Mucosa of descending colon (tissue), 3 donors: Measurements from ENCODE around the gene PSMD8. TPM values are rescaled to one million over a fixed set of nuclear protein-coding genes. Genes with fewer than 3 reads are reported as not detected.

Source experiments
- ATAC-seq: fragments of 200-7000 bp; cut with Tn5 transposase; one replicate; pipeline ENCODE4 v1.9.1; 2020; ENCODE audit warnings: mild to moderate bottlenecking, moderate library complexity
- DNase-seq, 3 donors: peaks; one replicate each; pipeline ENCODE4 v3.0.0-alpha.2; 2020
- H3K36me3 ChIP-seq: fragments of 200-600 bp; one replicate; pipeline ENCODE4 v1.8.0; 2021; ENCODE audit warnings: low read depth, mild to moderate bottlenecking
- H3K4me1 ChIP-seq: fragments of 200-600 bp; one replicate; pipeline ENCODE4 v1.8.0; 2021; ENCODE audit warnings: low read depth, mild to moderate bottlenecking
- H3K4me3 ChIP-seq: fragments of 200-600 bp; one replicate; pipeline ENCODE4 v1.8.0; 2021; ENCODE audit warnings: mild to moderate bottlenecking
- H3K9me3 ChIP-seq: fragments of 200-600 bp; one replicate; pipeline ENCODE4 v1.8.0; 2021; ENCODE audit warnings: mild to moderate bottlenecking
- intact Hi-C, 2 donors: fragments of 100-400 bp; cut with DNase I in 1 of 2; cut with micrococcal nuclease in 1 of 2; formaldehyde crosslinking; loops; one replicate each; pipeline versions ENCODE4 v1.11.0 to v1.11.1; 2022; cut with DNase I, micrococcal nuclease
- total RNA-seq, 3 donors: library from RNA; stranded (reverse); fragmentation: NEBNext Ultra II Directional in 2 of 3; extraction: Animal tissue kit (Norgen Biotek cat#: 25700) in 2 of 3; gene quantifications; one replicate each; pipeline versions ENCODE4 v1.2.1 to v1.2.4, GENCODE V29; 2021 to 2023
- TF ChIP-seq, protein P1 (sequence below): fragments of 200-600 bp; IDR thresholded peaks from one replicate; pipeline ENCODE4 v1.8.0; 2022; ENCODE audit warnings: antibody characterized with exemption, mild to moderate bottlenecking
- donor health status: DM: no; HTN: no; CAD: no; lungs with moderate emphysema.
- donor health status: DM: no; HTN: no; CAD: no.
- donor health status: DM: no; HTN: yes; CAD: no.

The PSMD8 gene
- total RNA-seq, 3 donors from 2014 or later: 121 to 144 (median 141) TPM

DNA sequence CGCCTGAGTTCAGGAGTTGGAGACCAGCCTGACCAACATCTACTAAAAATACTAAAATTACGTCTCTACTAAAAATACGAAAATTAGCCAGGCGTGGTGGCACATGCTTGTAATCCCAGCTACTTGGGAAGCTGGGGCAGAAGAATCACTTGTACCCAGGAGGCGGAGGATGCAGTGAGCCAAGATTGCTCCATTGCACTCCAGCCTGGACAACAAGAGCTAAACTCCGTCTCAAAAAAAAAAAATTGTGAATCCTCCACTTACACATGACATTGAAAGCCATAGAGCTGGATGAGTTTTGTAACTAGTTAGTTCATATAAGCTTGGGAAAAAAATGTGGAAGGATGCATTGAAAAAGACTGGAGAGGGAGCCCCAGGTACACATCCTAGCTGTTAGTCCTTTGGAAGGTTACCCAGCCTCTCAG lies 452 bp upstream of the PSMD8 start:
- intact Hi-C loops: no loop called here
- ATAC-seq (no peak), DNase-seq (peak in 1 of 3 donors; percentile 12)
- Histone ChIP-seq H3K9me3 (no peaks in the 10 kb centered on the region), H3K4me1 (peaks cover 13% of the 10 kb centered on the region), H3K36me3 (peaks cover 5% of the 10 kb centered on the region), H3K4me3 (peak overlapping the region; percentile 83)
- TF ChIP-seq, protein P1, sequence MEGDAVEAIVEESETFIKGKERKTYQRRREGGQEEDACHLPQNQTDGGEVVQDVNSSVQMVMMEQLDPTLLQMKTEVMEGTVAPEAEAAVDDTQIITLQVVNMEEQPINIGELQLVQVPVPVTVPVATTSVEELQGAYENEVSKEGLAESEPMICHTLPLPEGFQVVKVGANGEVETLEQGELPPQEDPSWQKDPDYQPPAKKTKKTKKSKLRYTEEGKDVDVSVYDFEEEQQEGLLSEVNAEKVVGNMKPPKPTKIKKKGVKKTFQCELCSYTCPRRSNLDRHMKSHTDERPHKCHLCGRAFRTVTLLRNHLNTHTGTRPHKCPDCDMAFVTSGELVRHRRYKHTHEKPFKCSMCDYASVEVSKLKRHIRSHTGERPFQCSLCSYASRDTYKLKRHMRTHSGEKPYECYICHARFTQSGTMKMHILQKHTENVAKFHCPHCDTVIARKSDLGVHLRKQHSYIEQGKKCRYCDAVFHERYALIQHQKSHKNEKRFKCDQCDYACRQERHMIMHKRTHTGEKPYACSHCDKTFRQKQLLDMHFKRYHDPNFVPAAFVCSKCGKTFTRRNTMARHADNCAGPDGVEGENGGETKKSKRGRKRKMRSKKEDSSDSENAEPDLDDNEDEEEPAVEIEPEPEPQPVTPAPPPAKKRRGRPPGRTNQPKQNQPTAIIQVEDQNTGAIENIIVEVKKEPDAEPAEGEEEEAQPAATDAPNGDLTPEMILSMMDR: no peak

DNA sequence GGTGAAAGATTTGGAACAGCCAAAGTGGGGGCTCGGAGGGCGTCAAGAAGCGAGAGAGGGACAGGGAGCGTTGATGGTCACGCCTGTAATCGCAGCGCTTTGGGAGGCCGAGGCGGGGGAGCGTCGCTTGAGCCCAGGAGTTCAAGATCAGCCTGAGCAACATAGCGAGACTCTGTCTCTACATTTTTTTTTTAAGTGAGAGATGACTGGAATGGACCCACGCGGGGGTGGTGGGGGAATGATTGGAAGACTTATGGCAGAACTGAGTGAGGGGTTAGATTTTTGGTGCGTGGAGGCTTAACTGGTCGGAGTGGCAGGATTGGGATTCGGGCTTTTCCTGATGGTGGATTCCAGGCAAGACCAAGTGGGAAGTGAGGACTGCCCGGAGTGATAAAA lies 725 bp downstream of the PSMD8 start:
- DNase-seq (no peak), ATAC-seq (peak; percentile 21)
- H3K9me3 ChIP-seq: no peaks in the 10 kb centered on the region
- TF ChIP-seq, protein P1: no peak
- H3K4me1 ChIP-seq: peaks cover 13% of the 10 kb centered on the region
- peaks cover 5% of the 10 kb centered on the region for H3K36me3 ChIP-seq
- H3K4me3 ChIP-seq: peak overlapping the region; percentile 83
- intact Hi-C loops: no loop called here

DNA sequence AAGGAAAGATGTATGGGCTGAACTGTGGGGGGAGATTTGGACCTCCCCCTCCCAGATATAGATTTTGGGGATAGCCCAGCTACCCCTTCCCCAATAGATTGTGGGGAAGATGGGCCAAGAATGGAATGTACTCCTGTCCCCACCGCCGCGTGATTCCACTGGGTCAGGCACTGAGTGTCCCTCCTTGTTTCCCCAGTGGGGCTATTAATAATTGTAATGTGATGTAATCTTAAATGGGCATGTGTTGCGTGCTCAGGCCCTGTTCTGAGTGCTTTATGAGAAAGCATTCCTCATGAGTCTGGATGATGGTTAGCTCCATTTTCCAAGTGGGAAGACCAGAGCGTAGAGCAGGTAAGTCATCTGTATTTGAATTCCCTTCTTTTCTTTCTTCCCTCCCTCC lies 1.4 kb downstream of the PSMD8 start:
- Histone ChIP-seq H3K4me3 (no peak overlapping the region), H3K9me3 (no peaks in the 10 kb centered on the region), H3K36me3 (peaks cover 5% of the 10 kb centered on the region), H3K4me1 (peaks cover 13% of the 10 kb centered on the region)
- DNase-seq: no peak
- TF ChIP-seq, protein P1: no peak
- no peak for ATAC-seq
- intact Hi-C loops: no loop called here

DNA sequence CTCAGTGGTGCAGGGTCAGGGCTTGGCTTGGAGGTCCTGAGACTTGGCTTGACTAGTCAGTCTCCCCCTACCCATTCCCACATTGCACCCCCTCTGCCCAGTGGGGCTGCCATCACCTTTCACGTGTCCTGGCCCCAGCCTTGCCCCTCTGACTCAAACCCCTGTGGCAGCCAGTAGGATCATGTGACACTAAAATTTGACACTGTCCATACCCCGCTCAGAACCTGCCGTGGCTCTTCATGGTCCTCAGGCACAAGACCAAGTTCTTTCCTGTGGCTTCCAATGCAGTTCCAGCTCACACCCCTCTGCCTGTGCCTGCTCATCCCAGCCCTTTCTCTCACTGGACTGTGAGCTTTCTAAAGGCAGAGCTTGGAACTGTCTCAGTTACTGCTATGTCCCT lies 2.2 kb downstream of the PSMD8 start:
- Histone ChIP-seq H3K9me3 (no peaks in the 10 kb centered on the region), H3K36me3 (peaks cover 5% of the 10 kb centered on the region), H3K4me3 (no peak overlapping the region), H3K4me1 (peaks cover 13% of the 10 kb centered on the region)
- intact Hi-C loops: no loop called here
- ATAC-seq (no peak), DNase-seq (no peak)
- TF ChIP-seq, protein P1: no peak

DNA sequence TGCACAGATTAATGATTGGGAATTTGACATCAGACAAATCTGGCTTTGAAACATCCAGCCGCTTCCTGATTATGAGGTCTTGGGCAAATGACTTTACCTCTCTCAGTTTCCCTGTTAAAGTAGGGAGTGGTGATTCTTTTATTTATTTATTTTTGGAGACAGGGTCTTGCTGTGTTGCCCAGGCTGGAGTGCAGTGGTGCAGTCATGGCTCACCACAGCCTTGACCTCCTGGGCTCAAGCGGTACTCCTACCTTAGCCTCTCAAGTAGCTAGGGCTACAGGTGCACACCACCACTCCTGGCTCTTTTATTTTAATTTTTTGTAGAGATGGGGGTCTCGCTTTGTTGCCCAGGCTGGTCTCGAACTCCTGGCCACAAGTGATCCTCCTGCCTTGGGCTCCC lies 2.7 kb downstream of the PSMD8 start:
- H3K9me3 ChIP-seq: no peaks in the 10 kb centered on the region
- intact Hi-C loops: no loop called here
- no peak overlapping the region for H3K4me3 ChIP-seq
- DNase-seq (no peak), ATAC-seq (no peak)
- H3K4me1 ChIP-seq: peaks cover 13% of the 10 kb centered on the region
- TF ChIP-seq, protein P1: no peak
- H3K36me3 ChIP-seq: peaks cover 7% of the 10 kb centered on the region

DNA sequence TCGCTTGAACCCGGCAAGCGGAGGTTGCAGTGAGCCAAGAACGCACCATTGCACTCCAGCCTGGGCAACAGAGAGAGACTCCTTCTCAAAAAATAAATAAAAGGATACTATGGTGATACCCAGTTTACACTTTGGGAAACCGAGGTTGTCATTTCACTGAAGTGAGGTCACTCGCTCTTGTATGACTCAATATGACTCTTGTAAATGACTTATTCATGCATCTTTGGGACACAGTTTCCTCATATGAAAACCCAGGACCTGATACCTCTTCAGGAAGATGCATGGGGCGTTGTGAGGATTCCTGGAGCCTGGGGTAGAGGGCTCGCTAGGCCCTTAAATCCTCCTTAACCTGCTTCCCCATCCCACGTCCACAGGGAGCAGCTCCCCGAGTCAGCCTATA lies 4.5 kb downstream of the PSMD8 start:
- DNase-seq (no peak), ATAC-seq (no peak)
- no peaks in the 10 kb centered on the region for H3K9me3 ChIP-seq
- intact Hi-C loops: no loop called here
- H3K4me3 ChIP-seq: no peak overlapping the region
- peaks cover 8% of the 10 kb centered on the region for H3K36me3 ChIP-seq
- H3K4me1 ChIP-seq: peaks cover 13% of the 10 kb centered on the region
- TF ChIP-seq, protein P1: no peak
